HCT116 (cell line): ENCODE measurements around the gene NELL1. TPM values are rescaled to one million over a fixed set of nuclear protein-coding genes. Genes with fewer than 3 reads are reported as not detected.

Experiments
- ATAC-seq: fragments of 200-7000 bp; cut with Tn5 transposase; 2 replicates; pipeline ENCODE4 v1.9.1; 2020; ENCODE audit warnings: mild to moderate bottlenecking, moderate library complexity
- BruUV-seq: library from RNA; stranded (reverse); fragments of 400-500 nt; replicated peaks from 2 replicates; lab custom pipeline; 2021; lab: Mats Ljungman, UMichigan
- CTCF ChIA-PET: fragments of 300-600 bp; sonication (Branson Sonifier 250); formaldehyde crosslinking; loops from one replicate; lab custom pipeline; 2021; ENCODE audit warnings: antibody characterized with exemption; lab: Charles Lee
- POLR2A ChIA-PET: fragments of 300-600, 350-600 bp; sonication (Branson Sonifier 250); formaldehyde crosslinking; loops from one replicate; lab custom pipeline; 2021; ENCODE audit warnings: antibody characterized with exemption; lab: Charles Lee
- RAD21 ChIA-PET, 2 experiments: fragments of 300-600 bp; sonication (Branson Sonifier 250); formaldehyde crosslinking; loops; one replicate each; lab custom pipeline; 2023; ENCODE audit warnings: low total read pairs in 2 of 2; ENCODE audit not compliant: uncharacterized antibody in 2 of 2, unreplicated experiment in 2 of 2, low non-redundant PET in 1 of 2; lab: Charles Lee
- DNase-seq: peaks from one replicate; pipeline ENCODE4 v3.0.0-alpha.2; 2010; ENCODE audit warnings: low read depth, low spot score
- H2AFZ ChIP-seq: fragments of 200-600 bp; shearing (Covaris generic), sonication (generic); 2 replicates; pipeline ENCODE4 v1.6.1; 2017; ENCODE audit warnings: low read depth, mixed run types, mixed read lengths, antibody characterized with exemption, low read length; ENCODE audit not compliant: poor library complexity, severe bottlenecking
- H3K27ac ChIP-seq: 2 replicates; pipeline ENCODE4 v1.5.1; 2012; ENCODE audit warnings: low read depth, low read length
- H3K27me3 ChIP-seq: fragments of 200-600 bp; sonication (generic); 2 replicates; pipeline ENCODE4 v1.6.1; 2016; ENCODE audit warnings: mixed run types, low read length, mixed read lengths; ENCODE audit not compliant: insufficient read depth
- H3K36me3 ChIP-seq, 2 experiments: fragments of 200-500 bp in 1 of 2; fragments of 200-600 bp in 1 of 2; sonication (Bioruptor generic) in 1 of 2; sonication (generic) in 1 of 2; 2 replicates each; pipeline versions ENCODE4 v1.5.1 to v1.6.1; 2014 to 2016; ENCODE audit warnings: low read length in 2 of 2, inconsistent platforms in 1 of 2, mixed read lengths in 1 of 2, mixed run types in 1 of 2; ENCODE audit not compliant: insufficient read depth in 2 of 2, control insufficient read depth in 1 of 2
- H3K4me1 ChIP-seq, 2 experiments: fragments of 200-600 bp in 1 of 2; sonication (generic) in 1 of 2; 2 replicates each; pipeline versions ENCODE4 v1.5.1 to v1.6.1; 2012 to 2017; ENCODE audit warnings: low read length in 2 of 2, inconsistent platforms in 1 of 2, mild to moderate bottlenecking in 1 of 2, mixed read lengths in 1 of 2, mixed run types in 1 of 2, moderate library complexity in 1 of 2; ENCODE audit not compliant: insufficient read depth in 2 of 2, control insufficient read depth in 1 of 2
- H3K4me2 ChIP-seq: fragments of 200-600 bp; sonication (generic); 2 replicates; pipeline ENCODE4 v1.6.1; 2017; ENCODE audit warnings: mixed run types, low read length, mixed read lengths
- H3K4me3 ChIP-seq, 2 experiments: fragments of 200-600 bp in 1 of 2; sonication (generic) in 1 of 2; replicated peaks in 1 of 2; 2 replicates each; pipeline ENCODE4 v1.5.1; 2011 to 2016; ENCODE audit warnings: low read length in 2 of 2, control low read depth in 1 of 2, low read depth in 1 of 2, mild to moderate bottlenecking in 1 of 2, mixed read lengths in 1 of 2, mixed run types in 1 of 2
- H3K79me2 ChIP-seq: fragments of 200-600 bp; sonication (generic); 2 replicates; pipeline ENCODE4 v1.6.1; 2017; ENCODE audit warnings: mild to moderate bottlenecking, mixed run types, low read length, moderate library complexity, mixed read lengths; ENCODE audit not compliant: insufficient read depth
- H3K9ac ChIP-seq: fragments of 200-600 bp; sonication (generic); 2 replicates; pipeline ENCODE4 v1.6.1; 2016; ENCODE audit warnings: low read length, mixed read lengths
- H3K9me2 ChIP-seq: fragments of 200-600 bp; sonication (generic), shearing (Covaris generic); 2 replicates; pipeline ENCODE4 v1.6.1; 2017; ENCODE audit warnings: mixed run types, mild to moderate bottlenecking, moderate library complexity; ENCODE audit not compliant: insufficient read depth
- H3K9me3 ChIP-seq, 2 experiments: fragments of 200-500 bp in 1 of 2; fragments of 200-600 bp in 1 of 2; sonication (Bioruptor generic) in 1 of 2; sonication (generic) in 1 of 2; 2 replicates each; pipeline ENCODE4 v1.6.1; 2014 to 2017; ENCODE audit warnings: low read length in 2 of 2, mixed read lengths in 2 of 2, inconsistent platforms in 1 of 2, low read depth in 1 of 2, mild to moderate bottlenecking in 1 of 2, mixed run types in 1 of 2, moderate library complexity in 1 of 2; ENCODE audit not compliant: control insufficient read depth in 1 of 2, insufficient read depth in 1 of 2
- H4K20me1 ChIP-seq: fragments of 200-600 bp; sonication (generic), shearing (Covaris generic); 2 replicates; pipeline ENCODE4 v1.6.1; 2017; ENCODE audit warnings: mixed run types, mild to moderate bottlenecking, moderate library complexity; ENCODE audit not compliant: insufficient read depth
- CBX3 ChIP-seq: IDR thresholded peaks from 2 replicates; pipeline ENCODE4 v1.6.1; 2012; ENCODE audit warnings: low read depth
- CTCF ChIP-seq, 3 experiments: fragments of 200-600 bp in 1 of 3; sonication (generic) in 1 of 3; IDR thresholded peaks in 2 of 3; conservative IDR thresholded peaks in 1 of 3; 2 replicates each; pipeline ENCODE4 v1.5.1; 2012 to 2017; ENCODE audit warnings: low read depth in 2 of 3, low read length in 2 of 3, antibody characterized with exemption in 1 of 3, borderline replicate concordance in 1 of 3, control low read depth in 1 of 3, mild to moderate bottlenecking in 1 of 3, mixed read lengths in 1 of 3, mixed run types in 1 of 3, moderate library complexity in 1 of 3; ENCODE audit not compliant: insufficient read depth in 1 of 3
- EGR1 ChIP-seq: IDR thresholded peaks from 2 replicates; pipeline ENCODE4 v1.6.1; 2012; ENCODE audit warnings: low read depth
- ELF1 ChIP-seq: IDR thresholded peaks from 2 replicates; pipeline ENCODE4 v1.6.1; 2012; ENCODE audit warnings: low read depth, borderline replicate concordance
- EZH2 ChIP-seq: fragments of 200-600 bp; sonication (generic); IDR thresholded peaks from 2 replicates; pipeline ENCODE4 v1.6.1; 2017; ENCODE audit warnings: antibody characterized with exemption, mixed run types
- FOSL1 ChIP-seq: IDR thresholded peaks from 2 replicates; pipeline ENCODE4 v1.6.1; 2012; ENCODE audit warnings: low read depth
- REST ChIP-seq: IDR thresholded peaks from 2 replicates; pipeline ENCODE4 v1.6.1; 2012; ENCODE audit warnings: low read depth
- SRF ChIP-seq: IDR thresholded peaks from 2 replicates; pipeline ENCODE4 v1.6.1; 2012; ENCODE audit warnings: low read depth
- TCF7L2 ChIP-seq: IDR thresholded peaks from 2 replicates; pipeline ENCODE4 v1.7.0; 2011; ENCODE audit warnings: borderline replicate concordance, inconsistent platforms; ENCODE audit not compliant: insufficient read depth, insufficient read length; ENCODE audit errors: extremely low read depth
- ZFX ChIP-seq: fragments of 450-650 bp; IDR thresholded peaks from 2 replicates; pipeline ENCODE4 v1.6.1; 2017
- intact Hi-C: fragments of 100-400 bp; cut with micrococcal nuclease; formaldehyde crosslinking; loops from 2 replicates; pipeline ENCODE4 v1.10.0; 2022
- total RNA-seq: library from RNA; stranded (reverse); gene quantifications from one replicate; pipeline ENCODE4 v1.2.1, GENCODE V29; 2021; ENCODE audit not compliant: unreplicated experiment
- TF ChIP-seq, protein P1 (sequence below): IDR thresholded peaks from 2 replicates; pipeline ENCODE4 v1.6.1; 2012

The NELL1 gene
- total RNA-seq, 1 experiment from 2014 or later: not detected

- TF ChIP-seq REST (no peak), EZH2 (no peak), ZFX (no peak), CBX3 (no peak), SRF (no peak), TCF7L2 (no peak), EGR1 (no peak), ELF1 (no peak)
- TF ChIP-seq, protein P1, sequence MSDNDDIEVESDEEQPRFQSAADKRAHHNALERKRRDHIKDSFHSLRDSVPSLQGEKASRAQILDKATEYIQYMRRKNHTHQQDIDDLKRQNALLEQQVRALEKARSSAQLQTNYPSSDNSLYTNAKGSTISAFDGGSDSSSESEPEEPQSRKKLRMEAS: no peak
These were observed 205.0 kb downstream of the NELL1 start (continued) for GRCh38 chr11:20874358-20874757.

GRCh38 chr11:20875889-20876288 is 206.5 kb downstream of the NELL1 start:
- H3K4me3 ChIP-seq: no peak overlapping the region
- H4K20me1 ChIP-seq: no peaks in the 10 kb centered on the region
- TF ChIP-seq EZH2 (no peak), CTCF (IDR thresholded peaks at IDR 0.05 in 2 of 3, conservative IDR thresholded peaks at IDR 0.05 in 1 of 3; ENCODE audit: borderline replicate concordance in 1 of 3, insufficient read depth in 1 of 3, low read depth in 2 of 3, low read length in 2 of 3) (no peak), REST (no peak), FOSL1 (no peak)
- RAD21 ChIA-PET: no interaction called here
- CTCF ChIA-PET: no interaction called here
- H3K27ac ChIP-seq: no peak overlapping the region
- no peaks in the 10 kb centered on the region for H3K79me2 ChIP-seq
- peaks cover 0 to 8% of the 10 kb centered on the region in 2 experiments; a peak in 2 of 4 replicates for H3K9me3 ChIP-seq
- no TSS peak for BruUV-seq
- no peak overlapping the region for H3K9ac ChIP-seq
- intact Hi-C loops: no loop called here
- DNase-seq (no peak), ATAC-seq (no peak)
- no peaks in the 10 kb centered on the region for H3K36me3 ChIP-seq
- POLR2A ChIA-PET: no interaction called here
- H3K4me1 ChIP-seq: no peaks in the 10 kb centered on the region
- no peaks in the 10 kb centered on the region for H3K27me3 ChIP-seq
- no peak overlapping the region for H2AFZ ChIP-seq
- H3K4me2 ChIP-seq: no peak overlapping the region
- H3K9me2 ChIP-seq: no peaks in the 10 kb centered on the region
